SK-N-SH (cell line): Measurements from ENCODE around the gene INO80D. TPM values are rescaled to one million over a fixed set of nuclear protein-coding genes. Genes with fewer than 3 reads are reported as not detected.

Source experiments
- CTCF ChIA-PET: fragments of 300-600, 350-600 bp; formaldehyde crosslinking; extraction: SDS; loops from one replicate; lab custom pipeline; 2021; lab: Yijun Ruan, JAX
- POLR2A ChIA-PET: fragments of 350-600 bp; sonication (Branson Sonifier 250); formaldehyde crosslinking; extraction: SDS; loops from one replicate; lab custom pipeline; 2020; ENCODE audit warnings: antibody characterized with exemption, inconsistent platforms; lab: Yijun Ruan, JAX
- DNase-seq: peaks from one replicate; pipeline ENCODE4 v3.0.0; 2012
- H2AFZ ChIP-seq: fragments of 200-600 bp; sonication (generic); 2 replicates; pipeline ENCODE4 v1.8.1; 2016; ENCODE audit warnings: antibody characterized with exemption, mild to moderate bottlenecking, low read depth
- H3F3A ChIP-seq: fragments of 200-600 bp; sonication (generic); replicated peaks from 2 replicates; pipeline ENCODE3; 2016; ENCODE audit warnings: antibody characterized with exemption, mild to moderate bottlenecking; ENCODE audit not compliant: insufficient read depth
- H3K27ac ChIP-seq, 2 experiments: fragments of 200-500 bp in 1 of 2; fragments of 200-600 bp in 1 of 2; sonication (Bioruptor generic) in 1 of 2; sonication (generic), shearing (Covaris generic) in 1 of 2; 2 replicates each; pipeline versions ENCODE4 v1.5.1 to v1.6.1; 2014 to 2016; ENCODE audit warnings: low read depth in 2 of 2, inconsistent platforms in 1 of 2, low read length in 1 of 2, mild to moderate bottlenecking in 1 of 2, mixed read lengths in 1 of 2
- H3K27me3 ChIP-seq: fragments of 200-600 bp; sonication (generic), shearing (Covaris generic); 2 replicates; pipeline ENCODE4 v1.6.1; 2016; ENCODE audit warnings: mixed run types; ENCODE audit not compliant: insufficient read depth
- H3K36me3 ChIP-seq, 2 experiments: fragments of 200-500 bp in 1 of 2; fragments of 200-600 bp in 1 of 2; sonication (Bioruptor generic) in 1 of 2; sonication (generic) in 1 of 2; replicated peaks in 1 of 2; 2 replicates each; pipeline versions ENCODE3 to v1.5.1; 2014 to 2016; ENCODE audit warnings: low read length in 1 of 2, mild to moderate bottlenecking in 1 of 2; ENCODE audit not compliant: insufficient read depth in 2 of 2, control insufficient read depth in 1 of 2
- H3K4me1 ChIP-seq, 2 experiments: fragments of 200-500 bp in 1 of 2; fragments of 200-600 bp in 1 of 2; sonication (Bioruptor generic) in 1 of 2; sonication (generic), shearing (Covaris generic) in 1 of 2; 2 replicates each; pipeline versions ENCODE4 v1.5.1 to v1.6.1; 2014 to 2016; ENCODE audit warnings: low read depth in 1 of 2, low read length in 1 of 2, mixed run types in 1 of 2; ENCODE audit not compliant: insufficient read depth in 2 of 2, control insufficient read depth in 1 of 2
- H3K4me2 ChIP-seq: fragments of 200-600 bp; sonication (generic), shearing (Covaris generic); 2 replicates; pipeline ENCODE4 v1.6.1; 2017; ENCODE audit warnings: mixed run types
- H3K4me3 ChIP-seq, 2 experiments: fragments of 200-500 bp in 1 of 2; fragments of 200-600 bp in 1 of 2; sonication (Bioruptor generic) in 1 of 2; sonication (generic), shearing (Covaris generic) in 1 of 2; 2 replicates each; pipeline versions ENCODE4 v1.5.1 to v1.8.1; 2014 to 2016; ENCODE audit warnings: low read depth in 2 of 2, inconsistent platforms in 1 of 2, low read length in 1 of 2, mild to moderate bottlenecking in 1 of 2, mixed read lengths in 1 of 2, moderate library complexity in 1 of 2
- H3K79me2 ChIP-seq: fragments of 200-600 bp; sonication (generic); 2 replicates; pipeline ENCODE4 v1.8.1; 2017; ENCODE audit warnings: mild to moderate bottlenecking; ENCODE audit not compliant: insufficient read depth
- H3K9ac ChIP-seq: fragments of 200-600 bp; sonication (generic); 2 replicates; pipeline ENCODE4 v1.6.1; 2017; ENCODE audit warnings: mixed run types
- H3K9me2 ChIP-seq: fragments of 200-600 bp; sonication (generic); 2 replicates; pipeline ENCODE4 v1.6.1; 2017; ENCODE audit warnings: mixed run types
- H3K9me3 ChIP-seq: fragments of 200-600 bp; sonication (generic); 2 replicates; pipeline ENCODE4 v1.6.1; 2017; ENCODE audit warnings: mixed run types, mild to moderate bottlenecking, moderate library complexity
- H4K20me1 ChIP-seq: fragments of 200-600 bp; sonication (generic); 2 replicates; pipeline ENCODE4 v1.6.1; 2017; ENCODE audit warnings: mild to moderate bottlenecking, mixed run types; ENCODE audit not compliant: insufficient read depth
- CHD2 ChIP-seq: fragments of 150-350 bp; IDR thresholded peaks from 2 replicates; pipeline ENCODE4 v1.6.1; 2018; ENCODE audit warnings: low read length; ENCODE audit not compliant: partially characterized antibody
- FOSL2 ChIP-seq: IDR thresholded peaks from 2 replicates; pipeline ENCODE4 v1.4.0; 2012; ENCODE audit warnings: low read depth, mild to moderate bottlenecking, moderate library complexity, borderline replicate concordance
- FOXJ3 ChIP-seq: sonication (generic); formaldehyde crosslinking; IDR thresholded peaks from 2 replicates; pipeline ENCODE4 v1.5.1; 2020; ENCODE audit warnings: mild to moderate bottlenecking, missing genetic modification reagents
- GABPA ChIP-seq: IDR thresholded peaks from 2 replicates; pipeline ENCODE4 v1.4.0; 2012; ENCODE audit warnings: low read depth, mild to moderate bottlenecking
- JUND ChIP-seq: IDR thresholded peaks from 2 replicates; pipeline ENCODE4 v1.4.0; 2012
- NFIC ChIP-seq: IDR thresholded peaks from 2 replicates; pipeline ENCODE4 v1.4.0; 2012; ENCODE audit warnings: borderline replicate concordance
- NRF1 ChIP-seq: IDR thresholded peaks from 2 replicates; pipeline ENCODE4 v1.6.1; 2012; ENCODE audit warnings: low read depth, mild to moderate bottlenecking, low read length
- RAD21 ChIP-seq: IDR thresholded peaks from 2 replicates; pipeline ENCODE4 v1.6.1; 2012; ENCODE audit warnings: mild to moderate bottlenecking, low read length
- RCOR1 ChIP-seq: fragments of 150-350 bp; IDR thresholded peaks from 2 replicates; pipeline ENCODE4 v1.6.1; 2017; ENCODE audit warnings: antibody characterized with exemption, low read length
- RFX5 ChIP-seq: IDR thresholded peaks from 2 replicates; pipeline ENCODE4 v1.6.1; 2012; ENCODE audit warnings: mild to moderate bottlenecking, improper control_type of control experiment, low read length
- RXRA ChIP-seq: IDR thresholded peaks from 2 replicates; pipeline ENCODE4 v1.4.0; 2012; ENCODE audit warnings: low read depth, mild to moderate bottlenecking, borderline replicate concordance
- SMC3 ChIP-seq: IDR thresholded peaks from 2 replicates; pipeline ENCODE4 v1.6.1; 2012; ENCODE audit warnings: low read depth, low read length, improper control_type of control experiment
- TCF12 ChIP-seq: IDR thresholded peaks from 2 replicates; pipeline ENCODE4 v1.4.0; 2012
- TEAD4 ChIP-seq: IDR thresholded peaks from 2 replicates; pipeline ENCODE4 v1.4.0; 2012; ENCODE audit warnings: mild to moderate bottlenecking, borderline replicate concordance; ENCODE audit not compliant: insufficient read depth
- WGBS: methylation state at CpG from one replicate; pipeline ENCODE4 v1.1.6; 2017; ENCODE audit warnings: low lambda C conversion rate; 5-methylcytosine and 5-hydroxymethylcytosine counted together
- polyA plus RNA-seq, 3 experiments: library from polyadenylated mRNA; depleted of rRNA; stranded (reverse); fragments of >200 nt; gene quantifications; 2 replicates each; pipeline ENCODE4 v1.2.3, GENCODE V29; 2012
- TF ChIP-seq, protein P1 (sequence below): IDR thresholded peaks from 2 replicates; pipeline ENCODE4 v1.4.0; 2012; ENCODE audit warnings: low read depth, borderline replicate concordance
- TF ChIP-seq, protein P2 (sequence below): fragments of 200-600 bp; sonication (generic); IDR thresholded peaks from 2 replicates; pipeline ENCODE4 v1.6.1; 2017; ENCODE audit warnings: antibody characterized with exemption, mild to moderate bottlenecking, moderate library complexity
- TF ChIP-seq, protein P3 (sequence below): fragments of 150-350 bp; IDR thresholded peaks from 2 replicates; pipeline ENCODE4 v1.6.1; 2016; ENCODE audit warnings: mild to moderate bottlenecking, low read depth, low read length
- TF ChIP-seq, protein P4 (sequence below): IDR thresholded peaks from 2 replicates; pipeline ENCODE4 v1.6.1; 2012; ENCODE audit warnings: mild to moderate bottlenecking, low read depth, low read length, moderate library complexity

Gene INO80D
- polyA plus RNA-seq, 1 of the 3 experiments (the other 2 are of a cell fraction), result 0.69 TPM

DNA sequence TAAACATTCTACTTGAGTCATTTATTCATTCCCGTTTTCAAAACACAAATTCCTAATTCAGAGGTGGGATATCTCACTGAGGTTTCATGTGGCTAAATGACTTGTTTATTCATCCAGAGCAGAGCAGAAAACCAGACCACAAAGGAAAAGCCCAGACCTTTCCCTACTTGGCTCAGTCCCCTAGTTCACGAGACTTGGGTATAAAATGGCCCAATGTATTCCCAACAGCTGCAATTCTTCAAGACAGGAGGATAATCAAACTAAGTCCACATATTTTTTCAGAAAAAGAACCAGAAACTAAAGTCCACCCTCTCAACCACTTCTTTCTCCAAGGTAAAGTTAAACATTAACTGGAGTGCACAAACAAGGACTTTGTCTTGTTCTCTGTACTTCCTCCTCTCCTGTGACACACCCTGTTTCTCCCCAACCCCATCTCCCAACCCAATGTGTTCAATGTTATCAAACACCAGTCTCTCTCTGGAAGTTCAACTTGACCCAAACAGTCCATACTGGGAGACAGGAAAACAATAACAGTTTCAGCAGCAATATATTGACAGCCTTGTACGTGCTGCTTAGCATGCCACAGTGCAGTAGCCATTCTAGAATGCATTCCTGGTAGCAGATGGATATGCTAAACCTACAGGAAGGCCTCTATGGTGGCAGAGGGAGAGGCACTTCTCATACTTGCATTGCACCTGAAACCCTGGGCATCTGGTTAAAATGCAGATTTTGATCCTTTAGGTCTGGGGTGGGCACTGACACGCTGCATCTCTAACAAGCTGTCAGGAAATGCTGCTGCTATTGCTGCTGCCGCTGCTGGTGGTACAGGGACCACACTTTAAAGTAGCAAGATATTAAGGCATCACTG, 110.7 kb downstream of the INO80D start:
- no peak overlapping the region for H3K27ac ChIP-seq
- no peak overlapping the region for H2AFZ ChIP-seq
- H3K4me3 ChIP-seq, result no peak overlapping the region
- no peak for DNase-seq
- no peak overlapping the region for H3K4me2 ChIP-seq
- no peak for TF ChIP-seq RXRA
- TF ChIP-seq NRF1, result no peak
- TF ChIP-seq, protein P1, sequence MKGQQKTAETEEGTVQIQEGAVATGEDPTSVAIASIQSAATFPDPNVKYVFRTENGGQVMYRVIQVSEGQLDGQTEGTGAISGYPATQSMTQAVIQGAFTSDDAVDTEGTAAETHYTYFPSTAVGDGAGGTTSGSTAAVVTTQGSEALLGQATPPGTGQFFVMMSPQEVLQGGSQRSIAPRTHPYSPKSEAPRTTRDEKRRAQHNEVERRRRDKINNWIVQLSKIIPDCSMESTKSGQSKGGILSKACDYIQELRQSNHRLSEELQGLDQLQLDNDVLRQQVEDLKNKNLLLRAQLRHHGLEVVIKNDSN, result no peak
- TF ChIP-seq SMC3, result no peak
- no peak for TF ChIP-seq FOSL2
- TF ChIP-seq, protein P2, sequence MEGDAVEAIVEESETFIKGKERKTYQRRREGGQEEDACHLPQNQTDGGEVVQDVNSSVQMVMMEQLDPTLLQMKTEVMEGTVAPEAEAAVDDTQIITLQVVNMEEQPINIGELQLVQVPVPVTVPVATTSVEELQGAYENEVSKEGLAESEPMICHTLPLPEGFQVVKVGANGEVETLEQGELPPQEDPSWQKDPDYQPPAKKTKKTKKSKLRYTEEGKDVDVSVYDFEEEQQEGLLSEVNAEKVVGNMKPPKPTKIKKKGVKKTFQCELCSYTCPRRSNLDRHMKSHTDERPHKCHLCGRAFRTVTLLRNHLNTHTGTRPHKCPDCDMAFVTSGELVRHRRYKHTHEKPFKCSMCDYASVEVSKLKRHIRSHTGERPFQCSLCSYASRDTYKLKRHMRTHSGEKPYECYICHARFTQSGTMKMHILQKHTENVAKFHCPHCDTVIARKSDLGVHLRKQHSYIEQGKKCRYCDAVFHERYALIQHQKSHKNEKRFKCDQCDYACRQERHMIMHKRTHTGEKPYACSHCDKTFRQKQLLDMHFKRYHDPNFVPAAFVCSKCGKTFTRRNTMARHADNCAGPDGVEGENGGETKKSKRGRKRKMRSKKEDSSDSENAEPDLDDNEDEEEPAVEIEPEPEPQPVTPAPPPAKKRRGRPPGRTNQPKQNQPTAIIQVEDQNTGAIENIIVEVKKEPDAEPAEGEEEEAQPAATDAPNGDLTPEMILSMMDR, result no peak
- no peak for TF ChIP-seq RFX5
- no peak for TF ChIP-seq RAD21
- TF ChIP-seq, protein P3, sequence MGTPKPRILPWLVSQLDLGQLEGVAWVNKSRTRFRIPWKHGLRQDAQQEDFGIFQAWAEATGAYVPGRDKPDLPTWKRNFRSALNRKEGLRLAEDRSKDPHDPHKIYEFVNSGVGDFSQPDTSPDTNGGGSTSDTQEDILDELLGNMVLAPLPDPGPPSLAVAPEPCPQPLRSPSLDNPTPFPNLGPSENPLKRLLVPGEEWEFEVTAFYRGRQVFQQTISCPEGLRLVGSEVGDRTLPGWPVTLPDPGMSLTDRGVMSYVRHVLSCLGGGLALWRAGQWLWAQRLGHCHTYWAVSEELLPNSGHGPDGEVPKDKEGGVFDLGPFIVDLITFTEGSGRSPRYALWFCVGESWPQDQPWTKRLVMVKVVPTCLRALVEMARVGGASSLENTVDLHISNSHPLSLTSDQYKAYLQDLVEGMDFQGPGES, result no peak
- TF ChIP-seq TCF12, result no peak
- TF ChIP-seq NFIC, result no peak
- TF ChIP-seq, all 33 proteins: peak for 0
- Histone ChIP-seq H3K9ac (no peak overlapping the region), H3K79me2 (no peaks in the 10 kb centered on the region), H3K27me3 (no peaks in the 10 kb centered on the region; the same call in 1 of the 2 replicates), H3K4me1 (no peaks in the 10 kb centered on the region), H3F3A (no peaks in the 10 kb centered on the region), H3K9me2 (no peaks in the 10 kb centered on the region), H3K36me3 (no peaks in the 10 kb centered on the region), H4K20me1 (no peaks in the 10 kb centered on the region), H3K9me3 (no peaks in the 10 kb centered on the region)
- WGBS, result 54% methylated on average over 5 of the region's 5 CpGs
- ChIA-PET POLR2A (no interaction called here), CTCF (no interaction called here)

DNA sequence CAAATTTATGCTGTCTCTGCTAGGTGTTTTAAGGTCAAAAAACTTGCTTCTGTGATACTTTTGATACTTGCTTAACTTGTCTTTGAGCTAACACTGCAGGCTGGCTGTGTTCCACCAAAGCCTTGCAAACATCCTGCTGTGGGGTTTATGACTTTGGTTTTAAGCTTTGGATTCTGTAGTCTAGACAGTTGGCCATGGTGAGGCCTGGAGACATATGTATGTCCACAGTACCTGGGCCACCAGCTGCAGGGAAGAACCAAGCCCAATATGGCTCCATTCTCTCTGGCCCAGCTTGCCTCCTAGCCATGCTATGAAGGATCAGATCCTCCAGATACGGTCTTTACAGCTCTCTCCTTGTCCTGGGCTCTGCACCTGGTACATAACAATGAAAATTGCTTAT, 113.9 kb downstream of the INO80D start:
- H3F3A ChIP-seq, result no peaks in the 10 kb centered on the region
- H3K9me3 ChIP-seq, result no peaks in the 10 kb centered on the region
- no peaks in the 10 kb centered on the region; the same call in 1 of the 2 replicates for H3K27me3 ChIP-seq
- H3K36me3 ChIP-seq, result no peaks in the 10 kb centered on the region
- no peak overlapping the region for H3K9ac ChIP-seq
- no peak overlapping the region for H3K27ac ChIP-seq
- no peaks in the 10 kb centered on the region for H4K20me1 ChIP-seq
- H2AFZ ChIP-seq, result no peak overlapping the region
- CTCF ChIA-PET, result interaction anchor here (0.8 to 1.2 kb wide), 2 partner anchors 25 to 46 kb away, joined by 3 to 4 read pairs; no protein-coding TSS in a partner anchor
- H3K4me2 ChIP-seq, result no peak overlapping the region
- 80% methylated on average over 1 of the region's 1 CpG for WGBS
- H3K4me3 ChIP-seq, result no peak overlapping the region
- POLR2A ChIA-PET, result no interaction called here
- no peak for DNase-seq
- H3K9me2 ChIP-seq, result no peaks in the 10 kb centered on the region
- no peaks in the 10 kb centered on the region for H3K79me2 ChIP-seq
- H3K4me1 ChIP-seq, result no peaks in the 10 kb centered on the region
- TF ChIP-seq TEAD4, result no peak
- no peak for TF ChIP-seq RAD21
- TF ChIP-seq, protein P4, sequence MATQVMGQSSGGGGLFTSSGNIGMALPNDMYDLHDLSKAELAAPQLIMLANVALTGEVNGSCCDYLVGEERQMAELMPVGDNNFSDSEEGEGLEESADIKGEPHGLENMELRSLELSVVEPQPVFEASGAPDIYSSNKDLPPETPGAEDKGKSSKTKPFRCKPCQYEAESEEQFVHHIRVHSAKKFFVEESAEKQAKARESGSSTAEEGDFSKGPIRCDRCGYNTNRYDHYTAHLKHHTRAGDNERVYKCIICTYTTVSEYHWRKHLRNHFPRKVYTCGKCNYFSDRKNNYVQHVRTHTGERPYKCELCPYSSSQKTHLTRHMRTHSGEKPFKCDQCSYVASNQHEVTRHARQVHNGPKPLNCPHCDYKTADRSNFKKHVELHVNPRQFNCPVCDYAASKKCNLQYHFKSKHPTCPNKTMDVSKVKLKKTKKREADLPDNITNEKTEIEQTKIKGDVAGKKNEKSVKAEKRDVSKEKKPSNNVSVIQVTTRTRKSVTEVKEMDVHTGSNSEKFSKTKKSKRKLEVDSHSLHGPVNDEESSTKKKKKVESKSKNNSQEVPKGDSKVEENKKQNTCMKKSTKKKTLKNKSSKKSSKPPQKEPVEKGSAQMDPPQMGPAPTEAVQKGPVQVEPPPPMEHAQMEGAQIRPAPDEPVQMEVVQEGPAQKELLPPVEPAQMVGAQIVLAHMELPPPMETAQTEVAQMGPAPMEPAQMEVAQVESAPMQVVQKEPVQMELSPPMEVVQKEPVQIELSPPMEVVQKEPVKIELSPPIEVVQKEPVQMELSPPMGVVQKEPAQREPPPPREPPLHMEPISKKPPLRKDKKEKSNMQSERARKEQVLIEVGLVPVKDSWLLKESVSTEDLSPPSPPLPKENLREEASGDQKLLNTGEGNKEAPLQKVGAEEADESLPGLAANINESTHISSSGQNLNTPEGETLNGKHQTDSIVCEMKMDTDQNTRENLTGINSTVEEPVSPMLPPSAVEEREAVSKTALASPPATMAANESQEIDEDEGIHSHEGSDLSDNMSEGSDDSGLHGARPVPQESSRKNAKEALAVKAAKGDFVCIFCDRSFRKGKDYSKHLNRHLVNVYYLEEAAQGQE, result no peak
- TF ChIP-seq JUND, result no peak
- no peak for TF ChIP-seq NRF1
- TF ChIP-seq, protein P3, result no peak
- no peak for TF ChIP-seq SMC3
- TF ChIP-seq GABPA, result no peak
- TF ChIP-seq CHD2, result no peak
- TF ChIP-seq RCOR1, result no peak
- no peak for TF ChIP-seq FOXJ3 (CRISPR knock-in tag)
